PFSK-1 (cell line): ENCODE measurements around the gene KIT.

ENCODE experiments used
- POLR2AphosphoS5 ChIP-seq: IDR thresholded peaks from 2 replicates; pipeline ENCODE4 v1.6.1; 2012; ENCODE audit warnings: low read depth, mild to moderate bottlenecking, control low read depth, low read length, moderate library complexity
- SIN3A ChIP-seq: IDR thresholded peaks from 2 replicates; pipeline ENCODE4 v1.6.1; 2012; ENCODE audit warnings: mild to moderate bottlenecking, low read length, moderate library complexity, borderline replicate concordance; ENCODE audit not compliant: insufficient read depth
- TAF1 ChIP-seq: IDR thresholded peaks from 2 replicates; pipeline ENCODE4 v1.6.1; 2012; ENCODE audit warnings: low read length, control low read depth, borderline replicate concordance; ENCODE audit not compliant: insufficient read depth

DNA sequence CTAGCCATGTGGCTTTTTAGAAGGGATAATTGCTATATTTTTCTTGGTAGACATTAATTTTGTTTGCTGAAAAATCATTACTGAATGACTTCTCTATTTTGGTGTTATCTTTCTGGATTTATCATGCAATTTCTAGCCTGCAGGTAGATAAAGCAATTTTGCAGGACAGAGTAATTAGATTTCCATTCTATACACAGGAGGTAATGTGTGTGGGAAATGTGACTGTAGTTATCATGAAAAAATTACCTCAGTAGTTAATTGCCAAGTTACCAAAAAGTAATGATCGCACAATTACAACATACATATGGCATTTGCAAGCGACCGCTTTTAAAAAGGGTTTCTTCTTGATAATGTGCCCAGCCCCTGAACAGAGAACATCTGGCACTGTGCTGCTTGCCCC lies 66.1 kb downstream of the KIT start:
- TF ChIP-seq SIN3A (no peak), TAF1 (no peak), POLR2AphosphoS5 (no peak)
